NB4 (cell line): ENCODE data around the gene REL.

Experiments used
- POLR2A ChIP-seq: IDR thresholded peaks from 2 replicates; pipeline ENCODE4 v1.6.1; 2011; ENCODE audit warnings: mild to moderate bottlenecking; ENCODE audit not compliant: insufficient read length; ENCODE audit errors: extremely low read depth
- TF ChIP-seq, protein P1 (sequence below): IDR thresholded peaks from one replicate; pipeline ENCODE4 v1.5.1; 2012; ENCODE audit warnings: low read depth, low read length

DNA sequence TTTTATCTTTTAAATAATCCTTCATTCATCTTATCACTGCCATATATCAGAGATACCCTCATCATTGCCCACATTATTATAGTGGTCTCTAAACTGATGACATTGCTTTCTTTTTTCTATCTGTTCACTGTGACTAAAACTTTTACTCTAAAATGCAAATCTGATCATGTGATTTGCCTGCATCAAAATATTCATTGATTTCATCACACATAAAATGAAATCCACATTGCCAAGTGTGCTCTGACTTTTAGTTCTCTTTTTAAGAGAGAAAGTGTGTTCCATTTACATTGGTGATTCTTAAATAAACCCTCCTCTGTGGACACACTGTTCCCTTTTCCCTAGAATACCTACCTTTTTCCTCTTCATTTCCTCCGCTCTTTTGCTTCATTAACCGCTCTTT, 7.5 kb downstream of the REL start:
- TF ChIP-seq, protein P1, sequence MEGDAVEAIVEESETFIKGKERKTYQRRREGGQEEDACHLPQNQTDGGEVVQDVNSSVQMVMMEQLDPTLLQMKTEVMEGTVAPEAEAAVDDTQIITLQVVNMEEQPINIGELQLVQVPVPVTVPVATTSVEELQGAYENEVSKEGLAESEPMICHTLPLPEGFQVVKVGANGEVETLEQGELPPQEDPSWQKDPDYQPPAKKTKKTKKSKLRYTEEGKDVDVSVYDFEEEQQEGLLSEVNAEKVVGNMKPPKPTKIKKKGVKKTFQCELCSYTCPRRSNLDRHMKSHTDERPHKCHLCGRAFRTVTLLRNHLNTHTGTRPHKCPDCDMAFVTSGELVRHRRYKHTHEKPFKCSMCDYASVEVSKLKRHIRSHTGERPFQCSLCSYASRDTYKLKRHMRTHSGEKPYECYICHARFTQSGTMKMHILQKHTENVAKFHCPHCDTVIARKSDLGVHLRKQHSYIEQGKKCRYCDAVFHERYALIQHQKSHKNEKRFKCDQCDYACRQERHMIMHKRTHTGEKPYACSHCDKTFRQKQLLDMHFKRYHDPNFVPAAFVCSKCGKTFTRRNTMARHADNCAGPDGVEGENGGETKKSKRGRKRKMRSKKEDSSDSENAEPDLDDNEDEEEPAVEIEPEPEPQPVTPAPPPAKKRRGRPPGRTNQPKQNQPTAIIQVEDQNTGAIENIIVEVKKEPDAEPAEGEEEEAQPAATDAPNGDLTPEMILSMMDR, result no peak
- no peak for TF ChIP-seq POLR2A
